A549 (cell line): Measurements from ENCODE around the gene CPA5. TPM values are rescaled to one million over a fixed set of nuclear protein-coding genes. Genes with fewer than 3 reads are reported as not detected.

Experiments used
- ATAC-seq, 2 experiments: fragments of 200-7000 bp in 1 of 2; fragments of >200 bp in 1 of 2; cut with Nextera tagmentation in 1 of 2; cut with Tn5 transposase in 1 of 2; 3 replicates each; pipeline versions ENCODE4 v1.8.0 to v1.9.1; 2018 to 2020; ENCODE audit warnings: mild to moderate bottlenecking in 1 of 2, moderate library complexity in 1 of 2
- CTCF ChIA-PET: fragments of 300-600 bp; sonication (Branson Sonifier 250); formaldehyde crosslinking; extraction: SDS; loops from one replicate; lab custom pipeline; 2021; ENCODE audit warnings: antibody characterized with exemption, inconsistent platforms; lab: Yijun Ruan, JAX
- POLR2A ChIA-PET: fragments of 350-600 bp; formaldehyde crosslinking; extraction: SDS; loops from one replicate; lab custom pipeline; 2021; ENCODE audit warnings: antibody characterized with exemption, inconsistent platforms; lab: Yijun Ruan, JAX
- DNase-seq, 2 experiments: peaks; one replicate each; pipeline versions ENCODE4 v3.0.0 to v3.0.0-alpha.2; 2011 to 2016; ENCODE audit warnings: low read depth in 1 of 2, low spot score in 1 of 2
- FAIRE-seq: peaks from 2 replicates; lab custom pipeline; 2011; peaks lifted over from hg19 to GRCh38; lab: Jason Lieb, UNC
- H3K27ac ChIP-seq, 2 experiments: fragments of >200 bp; sonication (Bioruptor Twin); formaldehyde crosslinking; 3 replicates each; pipeline ENCODE4 v1.5.1; 2016 to 2017
- H3K4me1 ChIP-seq: fragments of >200 bp; sonication (Bioruptor Twin); formaldehyde crosslinking; 3 replicates; pipeline ENCODE4 v1.6.1; 2016
- H3K4me2 ChIP-seq: fragments of >200 bp; sonication (Bioruptor Twin); formaldehyde crosslinking; 3 replicates; pipeline ENCODE4 v1.6.1; 2016
- H3K4me3 ChIP-seq: fragments of >200 bp; sonication (Bioruptor Twin); formaldehyde crosslinking; 3 replicates; pipeline ENCODE4 v1.5.1; 2016
- H3K9me3 ChIP-seq: fragments of >200 bp; sonication (Bioruptor Twin); formaldehyde crosslinking; 3 replicates; pipeline ENCODE4 v1.6.1; 2016
- BHLHE40 ChIP-seq: IDR thresholded peaks from 2 replicates; pipeline ENCODE4 v1.6.1; 2012; ENCODE audit warnings: low read depth, low read length, inconsistent platforms
- CBX2 ChIP-seq: fragments of 200-600 bp; sonication (generic); IDR thresholded peaks from 2 replicates; pipeline ENCODE4 v1.6.1; 2016; ENCODE audit warnings: low read depth, mild to moderate bottlenecking, borderline replicate concordance
- CEBPB ChIP-seq, 2 experiments: fragments of >200 bp in 1 of 2; sonication (Bioruptor Twin) in 1 of 2; formaldehyde crosslinking in 1 of 2; IDR thresholded peaks; 2 replicates each; pipeline ENCODE4 v1.6.1; 2012 to 2016
- CHD4 ChIP-seq: fragments of 200-600 bp; sonication (generic); IDR thresholded peaks from 2 replicates; pipeline ENCODE4 v1.6.1; 2016; ENCODE audit warnings: antibody characterized with exemption, mild to moderate bottlenecking, borderline replicate concordance
- EHMT2 ChIP-seq: fragments of 200-600 bp; sonication (generic); IDR thresholded peaks from 2 replicates; pipeline ENCODE4 v1.6.1; 2016; ENCODE audit warnings: antibody characterized with exemption, low read depth, mild to moderate bottlenecking, moderate library complexity
- FOSB ChIP-seq: fragments of 250-450 bp; sonication (Bioruptor Pico); IDR thresholded peaks from 2 replicates; pipeline ENCODE4 v1.5.0; 2020; ENCODE audit warnings: mild to moderate bottlenecking, moderate library complexity
- HEYL ChIP-seq: fragments of 250-450 bp; sonication (Bioruptor Pico); IDR thresholded peaks from 2 replicates; pipeline ENCODE4 v1.8.0; 2021; ENCODE audit warnings: mild to moderate bottlenecking, moderate library complexity
- JUNB ChIP-seq: fragments of >200 bp; sonication (Bioruptor Twin); formaldehyde crosslinking; IDR thresholded peaks from 2 replicates; pipeline ENCODE4 v1.6.1; 2016
- KDM5A ChIP-seq: fragments of 200-600 bp; sonication (generic); IDR thresholded peaks from 2 replicates; pipeline ENCODE4 v1.6.1; 2016; ENCODE audit warnings: antibody characterized with exemption, mild to moderate bottlenecking
- MYC ChIP-seq: IDR thresholded peaks from 2 replicates; pipeline ENCODE4 v1.6.1; 2012; ENCODE audit warnings: mild to moderate bottlenecking, inconsistent platforms, low read length, improper control_type of control experiment, borderline replicate concordance
- NR3C1 ChIP-seq: fragments of >200 bp; sonication (Bioruptor Twin); formaldehyde crosslinking; IDR thresholded peaks from 3 replicates; pipeline ENCODE4 v1.6.1; 2017
- POLR2A ChIP-seq: IDR thresholded peaks from 2 replicates; pipeline ENCODE4 v1.6.1; 2012; ENCODE audit warnings: mild to moderate bottlenecking, low read length
- RAD21 ChIP-seq, 2 experiments: fragments of >200 bp in 1 of 2; sonication (Bioruptor Twin) in 1 of 2; formaldehyde crosslinking in 1 of 2; IDR thresholded peaks in 1 of 2; conservative IDR thresholded peaks in 1 of 2; 2 replicates in 1 of 2; 3 replicates in 1 of 2; pipeline ENCODE4 v1.6.1; 2012 to 2018; ENCODE audit warnings: inconsistent platforms in 1 of 2
- RARB ChIP-seq: fragments of 250-450 bp; sonication (Bioruptor Pico); IDR thresholded peaks from 2 replicates; pipeline ENCODE4 v1.8.0; 2021; ENCODE audit warnings: mild to moderate bottlenecking, moderate library complexity
- RCOR1 ChIP-seq: fragments of 150-350 bp; IDR thresholded peaks from 2 replicates; pipeline ENCODE4 v1.6.1; 2014; ENCODE audit warnings: antibody characterized with exemption, low read length, low read depth
- RFX5 ChIP-seq: fragments of 450-650 bp; IDR thresholded peaks from 2 replicates; pipeline ENCODE4 v1.7.1; 2014; ENCODE audit warnings: antibody characterized with exemption, mild to moderate bottlenecking, moderate library complexity
- RNF2 ChIP-seq: fragments of 200-600 bp; sonication (generic); IDR thresholded peaks from 2 replicates; pipeline ENCODE4 v1.6.1; 2016; ENCODE audit warnings: low read depth, mild to moderate bottlenecking, antibody characterized with exemption, moderate library complexity, borderline replicate concordance
- SREBF2 ChIP-seq: fragments of 450-650 bp; IDR thresholded peaks from 2 replicates; pipeline ENCODE4 v1.6.1; 2014; ENCODE audit warnings: mild to moderate bottlenecking, moderate library complexity
- ZC3H11A ChIP-seq: fragments of 450-650 bp; IDR thresholded peaks from 2 replicates; pipeline ENCODE4 v1.6.1; 2014; ENCODE audit warnings: antibody characterized with exemption, mild to moderate bottlenecking
- ZFP36 ChIP-seq: fragments of 450-650 bp; IDR thresholded peaks from 2 replicates; pipeline ENCODE4 v1.6.1; 2014; ENCODE audit warnings: borderline replicate concordance; ENCODE audit not compliant: partially characterized antibody
- ZNF302 ChIP-seq: fragments of 250-450 bp; sonication (Bioruptor Pico); IDR thresholded peaks from 2 replicates; pipeline ENCODE4 v1.9.0; 2021; ENCODE audit warnings: inconsistent platforms, mild to moderate bottlenecking, moderate library complexity
- WGBS: methylation state at CpG from one replicate; pipeline ENCODE4 v1.1.6; 2017; ENCODE audit errors: missing lambda C conversion rate; 5-methylcytosine and 5-hydroxymethylcytosine counted together
- polyA minus RNA-seq: library from RNA; depleted of rRNA, polyadenylated mRNA; stranded (reverse); fragments of >200 nt; gene quantifications from 2 replicates; pipeline ENCODE4 v1.2.3, GENCODE V29; 2011; rRNA and poly(A)+ RNA removed
- polyA plus RNA-seq, 4 experiments: library from polyadenylated mRNA; depleted of rRNA in 3 of 4; stranded (reverse); fragments of >200 nt; fragmentation: RNase III in 1 of 4; extraction: RNeasy Plus Mini Kit Qiagen cat#74134 plus additional on column Dnase treatment in 1 of 4; gene quantifications; 2 replicates in 3 of 4; 3 replicates in 1 of 4; pipeline ENCODE4 v1.2.3, GENCODE V29; 2011 to 2017
- TF ChIP-seq, protein P1 (sequence below): fragments of >200 bp; sonication (Bioruptor Twin); formaldehyde crosslinking; IDR thresholded peaks from 2 replicates; pipeline ENCODE4 v1.6.1; 2016
- TF ChIP-seq, protein P2 (sequence below): fragments of 150-350 bp; IDR thresholded peaks from 2 replicates; pipeline ENCODE4 v1.6.1; 2014; ENCODE audit warnings: low read depth, mild to moderate bottlenecking, low read length
- TF ChIP-seq, protein P3 (sequence below): fragments of 250-450 bp; sonication (Bioruptor Pico); IDR thresholded peaks from 2 replicates; pipeline ENCODE4 v1.5.0; 2021; ENCODE audit warnings: mild to moderate bottlenecking, moderate library complexity, borderline replicate concordance
- TF ChIP-seq, protein P4 (sequence below): fragments of >200 bp; sonication (Bioruptor Twin); formaldehyde crosslinking; IDR thresholded peaks from 3 replicates; pipeline ENCODE4 v1.5.1; 2016
- TF ChIP-seq, protein P5 (sequence below): fragments of 450-650 bp; IDR thresholded peaks from 2 replicates; pipeline ENCODE4 v1.6.1; 2014; ENCODE audit warnings: antibody characterized with exemption
- TF ChIP-seq, protein P6 (sequence below): IDR thresholded peaks from 2 replicates; pipeline ENCODE4 v1.6.1; 2012

Gene CPA5, protein sequence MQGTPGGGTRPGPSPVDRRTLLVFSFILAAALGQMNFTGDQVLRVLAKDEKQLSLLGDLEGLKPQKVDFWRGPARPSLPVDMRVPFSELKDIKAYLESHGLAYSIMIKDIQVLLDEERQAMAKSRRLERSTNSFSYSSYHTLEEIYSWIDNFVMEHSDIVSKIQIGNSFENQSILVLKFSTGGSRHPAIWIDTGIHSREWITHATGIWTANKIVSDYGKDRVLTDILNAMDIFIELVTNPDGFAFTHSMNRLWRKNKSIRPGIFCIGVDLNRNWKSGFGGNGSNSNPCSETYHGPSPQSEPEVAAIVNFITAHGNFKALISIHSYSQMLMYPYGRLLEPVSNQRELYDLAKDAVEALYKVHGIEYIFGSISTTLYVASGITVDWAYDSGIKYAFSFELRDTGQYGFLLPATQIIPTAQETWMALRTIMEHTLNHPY
- polyA plus RNA-seq (2011; rRNA removed) (not detected in 2 replicates), polyA plus RNA-seq (2017; fragmentation: RNase III; extraction: RNeasy Plus Mini Kit Qiagen cat#74134 plus additional on column Dnase treatment) (not detected in 3 replicates), polyA minus RNA-seq (not detected in 2 replicates)
- 0.03 TPM in 1 of 2 replicates, not detected in the other for polyA plus RNA-seq (2012; cell fraction: cytosol; rRNA removed)
- polyA plus RNA-seq (2012; cell fraction: nucleus; rRNA removed): 0.09 TPM in 1 of 2 replicates, not detected in the other

DNA sequence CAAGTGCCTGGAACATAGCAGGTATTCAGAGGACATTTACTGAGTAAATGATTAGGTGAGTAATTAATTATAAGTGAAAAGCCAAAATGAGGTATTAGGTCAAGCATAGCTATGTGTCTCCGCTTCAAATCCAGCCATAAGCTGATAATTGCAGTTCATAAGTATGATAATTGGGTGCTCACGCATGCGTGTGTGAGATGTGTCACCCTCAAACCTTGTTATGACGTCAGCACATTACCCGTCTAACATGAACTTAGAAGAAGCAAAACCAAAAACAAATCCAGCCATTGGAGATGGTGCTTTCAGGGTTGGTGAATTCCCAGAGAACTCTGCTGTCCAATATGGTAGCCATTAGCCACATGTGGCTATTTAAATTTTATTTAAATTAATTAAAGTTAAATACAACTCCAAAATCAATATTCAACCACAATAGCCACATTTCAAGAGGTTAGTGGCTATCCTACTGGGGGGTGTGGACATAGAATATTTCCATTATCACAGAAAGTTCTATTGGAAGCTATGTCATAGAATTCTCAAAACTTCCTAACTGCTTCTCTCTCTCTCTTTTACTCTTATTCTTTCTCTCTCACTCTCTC, at the start of gene CPA5:
CPA5 (plus strand) TSS at position 546 of the 596 bp plus-strand sequence. CDS start 1,670 bp downstream, outside the sequence.
- POLR2A ChIA-PET: no interaction called here
- Histone ChIP-seq H3K4me1 (no peaks in the 10 kb centered on the region), H3K4me2 (no peak within 1 kb of the TSS), H3K4me3 (no peak within 1 kb of the TSS), H3K9me3 (0 out of 3 replicates have a peak, but pooled peaks cover 9% of the 10 kb centered on the region), H3K27ac (no peak within 1 kb of the TSS)
- CTCF ChIA-PET: interaction anchor here (1.0 kb wide), 1 partner anchor 21 kb away, joined by 3 read pairs; no protein-coding TSS in a partner anchor
- WGBS: 76% methylated on average over 5 of the region's 5 CpGs
- no peak for DNase-seq
- no peak for FAIRE-seq
- no peak for ATAC-seq
- TF ChIP-seq RFX5 (no peak), ZNF302 (no peak), HEYL (CRISPR knock-in tag) (no peak), POLR2A (no peak), EHMT2 (no peak), ZFP36 (no peak), FOSB (CRISPR knock-in tag) (no peak), KDM5A (no peak), MYC (no peak), SREBF2 (no peak), RARB (no peak), RNF2 (no peak), CHD4 (no peak), RAD21 (conservative IDR thresholded peaks at IDR 0.05 in 1 of 2, IDR thresholded peaks at IDR 0.05 in 1 of 2) (no peak), BHLHE40 (no peak), CBX2 (no peak), NR3C1 (no peak), CEBPB (IDR thresholded peaks at IDR 0.05) (no peak)
- TF ChIP-seq, protein P1, sequence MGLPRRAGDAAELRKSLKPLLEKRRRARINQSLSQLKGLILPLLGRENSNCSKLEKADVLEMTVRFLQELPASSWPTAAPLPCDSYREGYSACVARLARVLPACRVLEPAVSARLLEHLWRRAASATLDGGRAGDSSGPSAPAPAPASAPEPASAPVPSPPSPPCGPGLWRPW: no peak
- TF ChIP-seq, protein P2, sequence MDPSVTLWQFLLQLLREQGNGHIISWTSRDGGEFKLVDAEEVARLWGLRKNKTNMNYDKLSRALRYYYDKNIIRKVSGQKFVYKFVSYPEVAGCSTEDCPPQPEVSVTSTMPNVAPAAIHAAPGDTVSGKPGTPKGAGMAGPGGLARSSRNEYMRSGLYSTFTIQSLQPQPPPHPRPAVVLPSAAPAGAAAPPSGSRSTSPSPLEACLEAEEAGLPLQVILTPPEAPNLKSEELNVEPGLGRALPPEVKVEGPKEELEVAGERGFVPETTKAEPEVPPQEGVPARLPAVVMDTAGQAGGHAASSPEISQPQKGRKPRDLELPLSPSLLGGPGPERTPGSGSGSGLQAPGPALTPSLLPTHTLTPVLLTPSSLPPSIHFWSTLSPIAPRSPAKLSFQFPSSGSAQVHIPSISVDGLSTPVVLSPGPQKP: no peak

DNA sequence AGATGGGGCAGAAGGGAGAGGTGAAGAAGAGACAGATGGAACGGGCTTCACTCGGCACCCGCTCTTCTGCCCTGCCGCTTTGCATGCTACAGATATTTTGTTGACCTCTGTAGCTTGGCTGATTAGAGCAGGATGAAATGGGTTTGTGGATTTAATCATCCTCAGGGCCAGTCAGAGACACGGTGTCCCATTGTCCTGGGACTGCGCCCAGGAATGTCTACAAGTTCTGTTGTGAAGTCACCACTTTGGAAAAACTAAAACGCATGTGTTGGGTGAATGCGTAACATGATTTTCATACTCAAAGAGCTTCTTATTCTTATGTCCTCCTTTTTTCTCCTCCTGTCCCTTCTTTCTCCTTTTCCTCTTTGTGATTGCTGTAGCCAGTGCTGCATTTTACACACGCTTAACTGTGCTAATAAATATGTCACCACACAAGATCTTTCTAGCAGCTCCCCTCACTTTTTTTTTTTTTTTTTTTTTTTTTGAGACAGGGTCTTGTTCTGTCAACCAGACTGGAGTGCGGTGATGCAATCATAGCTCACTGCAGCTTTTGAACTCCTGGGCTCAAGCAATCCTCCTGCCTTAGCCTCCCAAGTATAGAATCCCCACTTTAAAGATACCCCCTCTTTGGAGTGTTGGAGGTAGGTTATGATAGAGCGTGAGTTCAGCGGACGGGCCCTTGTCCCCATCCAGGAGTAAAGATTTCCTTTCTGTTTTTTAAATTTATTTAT, 48.2 kb upstream of the CPA5 start:
- no peak for ATAC-seq
- H3K27ac ChIP-seq: no peak overlapping the region
- no peak for DNase-seq
- no peak overlapping the region for H3K4me3 ChIP-seq
- 87% methylated on average over 13 of the region's 13 CpGs for WGBS
- POLR2A ChIA-PET: no interaction called here
- FAIRE-seq: no peak
- H3K4me2 ChIP-seq: no peak overlapping the region
- H3K4me1 ChIP-seq: peaks cover 23% of the 10 kb centered on the region
- CTCF ChIA-PET: no interaction called here
- H3K9me3 ChIP-seq: peaks cover 14% of the 10 kb centered on the region
- TF ChIP-seq ZC3H11A (no peak), CHD4 (no peak), NR3C1 (no peak), RNF2 (no peak), JUNB (no peak), RCOR1 (no peak), BHLHE40 (no peak)
- TF ChIP-seq, protein P3, sequence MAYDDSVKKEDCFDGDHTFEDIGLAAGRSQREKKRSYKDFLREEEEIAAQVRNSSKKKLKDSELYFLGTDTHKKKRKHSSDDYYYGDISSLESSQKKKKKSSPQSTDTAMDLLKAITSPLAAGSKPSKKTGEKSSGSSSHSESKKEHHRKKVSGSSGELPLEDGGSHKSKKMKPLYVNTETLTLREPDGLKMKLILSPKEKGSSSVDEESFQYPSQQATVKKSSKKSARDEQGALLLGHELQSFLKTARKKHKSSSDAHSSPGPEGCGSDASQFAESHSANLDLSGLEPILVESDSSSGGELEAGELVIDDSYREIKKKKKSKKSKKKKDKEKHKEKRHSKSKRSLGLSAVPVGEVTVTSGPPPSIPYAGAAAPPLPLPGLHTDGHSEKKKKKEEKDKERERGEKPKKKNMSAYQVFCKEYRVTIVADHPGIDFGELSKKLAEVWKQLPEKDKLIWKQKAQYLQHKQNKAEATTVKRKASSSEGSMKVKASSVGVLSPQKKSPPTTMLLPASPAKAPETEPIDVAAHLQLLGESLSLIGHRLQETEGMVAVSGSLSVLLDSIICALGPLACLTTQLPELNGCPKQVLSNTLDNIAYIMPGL: no peak
- TF ChIP-seq, protein P4, sequence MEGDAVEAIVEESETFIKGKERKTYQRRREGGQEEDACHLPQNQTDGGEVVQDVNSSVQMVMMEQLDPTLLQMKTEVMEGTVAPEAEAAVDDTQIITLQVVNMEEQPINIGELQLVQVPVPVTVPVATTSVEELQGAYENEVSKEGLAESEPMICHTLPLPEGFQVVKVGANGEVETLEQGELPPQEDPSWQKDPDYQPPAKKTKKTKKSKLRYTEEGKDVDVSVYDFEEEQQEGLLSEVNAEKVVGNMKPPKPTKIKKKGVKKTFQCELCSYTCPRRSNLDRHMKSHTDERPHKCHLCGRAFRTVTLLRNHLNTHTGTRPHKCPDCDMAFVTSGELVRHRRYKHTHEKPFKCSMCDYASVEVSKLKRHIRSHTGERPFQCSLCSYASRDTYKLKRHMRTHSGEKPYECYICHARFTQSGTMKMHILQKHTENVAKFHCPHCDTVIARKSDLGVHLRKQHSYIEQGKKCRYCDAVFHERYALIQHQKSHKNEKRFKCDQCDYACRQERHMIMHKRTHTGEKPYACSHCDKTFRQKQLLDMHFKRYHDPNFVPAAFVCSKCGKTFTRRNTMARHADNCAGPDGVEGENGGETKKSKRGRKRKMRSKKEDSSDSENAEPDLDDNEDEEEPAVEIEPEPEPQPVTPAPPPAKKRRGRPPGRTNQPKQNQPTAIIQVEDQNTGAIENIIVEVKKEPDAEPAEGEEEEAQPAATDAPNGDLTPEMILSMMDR: no peak
- TF ChIP-seq, protein P5, sequence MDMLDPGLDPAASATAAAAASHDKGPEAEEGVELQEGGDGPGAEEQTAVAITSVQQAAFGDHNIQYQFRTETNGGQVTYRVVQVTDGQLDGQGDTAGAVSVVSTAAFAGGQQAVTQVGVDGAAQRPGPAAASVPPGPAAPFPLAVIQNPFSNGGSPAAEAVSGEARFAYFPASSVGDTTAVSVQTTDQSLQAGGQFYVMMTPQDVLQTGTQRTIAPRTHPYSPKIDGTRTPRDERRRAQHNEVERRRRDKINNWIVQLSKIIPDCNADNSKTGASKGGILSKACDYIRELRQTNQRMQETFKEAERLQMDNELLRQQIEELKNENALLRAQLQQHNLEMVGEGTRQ: no peak
- TF ChIP-seq, protein P6, sequence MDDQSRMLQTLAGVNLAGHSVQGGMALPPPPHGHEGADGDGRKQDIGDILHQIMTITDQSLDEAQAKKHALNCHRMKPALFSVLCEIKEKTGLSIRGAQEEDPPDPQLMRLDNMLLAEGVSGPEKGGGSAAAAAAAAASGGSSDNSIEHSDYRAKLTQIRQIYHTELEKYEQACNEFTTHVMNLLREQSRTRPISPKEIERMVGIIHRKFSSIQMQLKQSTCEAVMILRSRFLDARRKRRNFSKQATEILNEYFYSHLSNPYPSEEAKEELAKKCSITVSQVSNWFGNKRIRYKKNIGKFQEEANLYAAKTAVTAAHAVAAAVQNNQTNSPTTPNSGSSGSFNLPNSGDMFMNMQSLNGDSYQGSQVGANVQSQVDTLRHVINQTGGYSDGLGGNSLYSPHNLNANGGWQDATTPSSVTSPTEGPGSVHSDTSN: no peak
